ENCODE measurements around the gene UBE4B. TPM values are rescaled to one million over a fixed set of nuclear protein-coding genes. Genes with fewer than 3 reads are reported as not detected.
"Not testable (repeated sequence)": the region's sequence is repeated elsewhere in the genome, so short reads cannot be mapped to it uniquely, and the experiment has no call there.

UBE4B gene
- total and polyA plus RNA-seq, 8 donors, result 38.0 to 54.1 (median 48.3) TPM

- no peak for TF ChIP-seq CTCF (IDR thresholded peaks at IDR 0.05)
- intact Hi-C loops (cut with DNase I), result no loop called here
- Histone ChIP-seq H3K27ac (no peak overlapping the region), H3K9me3 (no peaks in the 10 kb centered on the region), H3K4me3 (no peak overlapping the region), H3K4me1 (peaks cover 25 to 48% of the 10 kb centered on the region in 2 donors), H3K36me3 (no peaks in the 10 kb centered on the region), H3K27me3 (no peaks in the 10 kb centered on the region)
- no peak for ATAC-seq
- no peak for DNase-seq
These were observed 187.4 kb downstream of the UBE4B start for GRCh38 chr1:10220200-10220599.

GRCh38 chr1:10220657-10221056 lies 187.9 kb downstream of the UBE4B start:
- H3K27me3 ChIP-seq; H3K9me3 ChIP-seq; H3K4me3 ChIP-seq; H3K27ac ChIP-seq; ATAC-seq; DNase-seq; H3K36me3 ChIP-seq; intact Hi-C loops (cut with DNase I): not testable (repeated sequence)
- peaks cover 22 to 44% of the 10 kb centered on the region in 2 donors for H3K4me1 ChIP-seq

DNA sequence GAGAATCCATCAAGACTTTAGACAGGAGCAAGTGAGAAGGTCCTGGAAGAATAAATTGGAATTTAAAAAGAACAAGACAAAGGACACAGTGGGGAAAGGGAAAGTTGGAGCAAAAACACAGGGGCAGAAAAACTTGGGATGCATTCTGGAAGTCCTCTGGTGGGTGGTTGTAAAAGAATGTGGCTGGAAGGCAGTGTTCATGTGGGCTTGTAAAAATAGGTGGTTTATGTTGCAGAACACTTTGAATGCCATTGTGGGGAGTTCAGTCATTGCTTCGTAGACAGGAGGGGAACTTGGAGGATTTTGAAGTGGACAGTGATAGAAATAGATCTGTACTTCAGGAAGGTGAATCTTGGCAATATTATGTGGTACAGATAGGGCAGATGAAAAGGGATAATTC lies 192.8 kb downstream of the UBE4B start:
- DNase-seq, result no peak
- Histone ChIP-seq H3K4me3 (no peak overlapping the region), H3K9me3 (no peaks in the 10 kb centered on the region), H3K4me1 (peaks cover 0 to 14% of the 10 kb centered on the region in 2 donors), H3K36me3 (no peaks in the 10 kb centered on the region), H3K27ac (no peak overlapping the region), H3K27me3 (no peaks in the 10 kb centered on the region)
- intact Hi-C loops (cut with DNase I), result no loop called here
- no peak for TF ChIP-seq CTCF (IDR thresholded peaks at IDR 0.05)
- ATAC-seq, result no peak

DNA sequence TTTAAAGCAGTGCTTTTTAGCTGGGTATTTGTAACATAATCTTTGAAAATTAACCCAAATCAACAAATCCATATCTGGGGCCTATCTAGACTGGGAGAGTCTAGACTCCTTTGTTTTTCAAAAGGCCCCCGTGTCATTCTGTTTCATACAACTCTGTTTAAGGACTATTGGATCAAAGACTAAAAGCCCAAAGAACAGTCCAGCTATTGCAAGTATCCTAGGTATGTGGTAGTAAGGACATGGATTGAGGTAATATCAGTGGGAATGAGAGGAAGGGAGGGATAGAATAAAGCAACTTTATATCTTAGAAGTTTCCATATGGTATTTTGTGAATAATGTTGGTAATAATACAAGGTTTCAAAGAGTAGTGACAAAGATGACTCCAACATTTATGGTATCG lies 195.8 kb downstream of the UBE4B start:
- DNase-seq, result no peak

DNA sequence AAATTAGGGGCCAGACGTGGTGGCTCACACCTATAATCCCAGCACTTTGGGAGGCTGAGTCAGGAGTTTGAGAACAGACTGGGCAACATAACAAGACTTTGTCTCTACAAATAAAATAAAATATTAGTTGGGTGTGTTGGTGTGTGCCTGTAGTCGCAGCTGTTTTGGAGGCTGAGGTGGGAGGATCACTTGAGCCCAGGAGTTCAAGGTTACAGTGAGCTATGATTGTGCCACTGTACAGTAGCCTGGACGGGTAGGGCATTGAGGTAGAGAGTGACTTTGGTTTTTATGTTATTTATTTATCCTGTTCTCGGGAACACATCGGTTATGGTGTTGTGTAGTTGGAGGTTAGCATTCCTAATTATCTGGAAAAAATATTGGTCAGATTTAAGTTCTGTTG lies 197.1 kb downstream of the UBE4B start:
- intact Hi-C loops (cut with DNase I), result no loop called here
- DNase-seq, result no peak
- H3K4me3 ChIP-seq, result no peak overlapping the region
- TF ChIP-seq CTCF (IDR thresholded peaks at IDR 0.05), result no peak
- H3K9me3 ChIP-seq, result no peaks in the 10 kb centered on the region
- H3K4me1 ChIP-seq, result no peaks in the 10 kb centered on the region
- ATAC-seq, result no peak
- H3K27me3 ChIP-seq, result no peaks in the 10 kb centered on the region
- H3K27ac ChIP-seq, result no peak overlapping the region
- peaks cover 0 to 21% of the 10 kb centered on the region in 2 donors for H3K36me3 ChIP-seq

More for the DNA sequence above, 195.8 kb downstream of the UBE4B start:
- peaks cover 0 to 7% of the 10 kb centered on the region in 2 donors for H3K36me3 ChIP-seq
- ATAC-seq, result no peak
- H3K27ac ChIP-seq, result no peak overlapping the region
- no peak for TF ChIP-seq CTCF (IDR thresholded peaks at IDR 0.05)
- H3K9me3 ChIP-seq, result no peaks in the 10 kb centered on the region
- no peaks in the 10 kb centered on the region for H3K27me3 ChIP-seq
- H3K4me3 ChIP-seq, result no peak overlapping the region
- intact Hi-C loops (cut with DNase I), result no loop called here
- no peaks in the 10 kb centered on the region for H3K4me1 ChIP-seq

Small RNA genes lying within 50 kb of the gene (microRNA-seq; reads per million reads assigned to microRNA genes)
- gene MIR1273D, result 0 reads per million in 2 donors

Other genes starting within 250 kb of the UBE4B start
- gene CLSTN1, start 209.0 kb upstream of the UBE4B start, total RNA-seq, result 100 to 1,000 TPM in 1 of 2 donors, 10 to 100 TPM in 1; 73.1 to 106 TPM
- 100 to 1,000 TPM; 102 to 120 (median 110) TPM for gene CLSTN1, start 209.0 kb upstream of the UBE4B start, polyA plus RNA-seq (ENCODE audit: insufficient read length in 6 of 6)
- gene CTNNBIP1, start 122.7 kb upstream of the UBE4B start, total RNA-seq, result 10 to 100 TPM; 30.2 to 40.9 TPM
- 10 to 100 TPM; 41.8 to 57.1 (median 53.3) TPM for gene CTNNBIP1, start 122.7 kb upstream of the UBE4B start, polyA plus RNA-seq (ENCODE audit: insufficient read length in 6 of 6)
- gene LZIC, start 89.6 kb upstream of the UBE4B start, total RNA-seq, result 10 to 100 TPM; 26.6 to 32.0 TPM
- gene LZIC, start 89.6 kb upstream of the UBE4B start, polyA plus RNA-seq (ENCODE audit: insufficient read length in 6 of 6), result 10 to 100 TPM; 59.9 to 72.8 (median 70.4) TPM
- 10 to 100 TPM; 11.4 to 11.7 TPM for gene NMNAT1, start 89.5 kb upstream of the UBE4B start, total RNA-seq
- gene NMNAT1, start 89.5 kb upstream of the UBE4B start, polyA plus RNA-seq (ENCODE audit: insufficient read length in 6 of 6), result 10 to 100 TPM; 15.4 to 19.6 (median 17.3) TPM
- gene RBP7, start 35.7 kb upstream of the UBE4B start, total RNA-seq, result 1 to 10 TPM; 2.0 to 4.6 TPM
- 1 to 10 TPM in 3 of 6 donors, under 1 TPM in 3; 0.60 to 1.3 (median 1.1) TPM for gene RBP7, start 35.7 kb upstream of the UBE4B start, polyA plus RNA-seq (ENCODE audit: insufficient read length in 6 of 6)
- gene KIF1B, start 177.6 kb downstream of the UBE4B start, total RNA-seq, result 10 to 100 TPM; 45.0 to 46.7 TPM
- gene KIF1B, start 177.6 kb downstream of the UBE4B start, polyA plus RNA-seq (ENCODE audit: insufficient read length in 6 of 6), result 10 to 100 TPM; 36.0 to 41.8 (median 38.5) TPM